ENCODE data around the gene STAT5A.
"Not testable (repeated sequence)": the region's sequence is repeated elsewhere in the genome, so short reads cannot be mapped to it uniquely, and the experiment has no call there.

STAT5A gene

GRCh38 chr17:42338427-42338985 is 50.2 kb downstream of the STAT5A start:
- DNase-seq = no peak

DNA sequence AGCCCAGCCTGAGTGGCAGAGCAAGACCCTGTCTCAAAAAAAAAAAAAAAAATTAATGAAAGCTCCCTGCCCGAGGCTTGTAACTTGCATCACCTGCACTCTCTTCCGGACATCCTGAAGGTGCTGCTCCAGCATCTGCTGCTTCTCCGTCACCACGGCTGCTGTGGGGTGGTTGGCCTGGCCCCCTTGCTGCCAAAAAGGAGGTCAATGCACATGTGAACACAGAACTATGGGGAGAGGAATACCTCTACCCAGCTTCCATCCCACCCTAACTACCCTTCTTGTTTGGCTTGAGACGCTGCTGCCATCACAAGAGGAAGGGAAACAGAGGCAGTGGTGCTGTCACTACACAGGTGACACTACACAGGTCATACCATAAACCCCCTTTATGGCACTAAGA is 50.9 kb downstream of the STAT5A start:
- no peak for DNase-seq

DNA sequence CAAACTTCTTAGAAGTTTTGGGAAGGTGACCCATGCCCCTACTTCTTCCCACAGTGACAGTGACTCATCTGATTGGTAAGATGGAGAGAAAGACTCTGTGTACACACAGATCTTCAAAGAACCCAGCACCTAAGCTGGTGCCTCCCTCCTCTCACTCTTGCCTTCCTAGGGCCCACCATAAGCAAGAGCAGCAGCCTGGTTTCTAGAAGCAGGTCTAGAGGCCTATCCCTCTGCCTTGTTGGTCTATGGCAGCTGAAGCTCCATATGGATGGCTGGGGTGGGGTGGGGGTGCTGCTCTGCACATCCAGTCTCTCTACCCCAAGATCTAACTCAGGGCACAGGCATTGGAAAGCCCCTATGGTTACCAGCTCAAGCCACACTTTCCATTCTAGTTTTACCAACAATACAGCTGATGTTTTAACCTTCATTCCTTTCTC is 52.4 kb downstream of the STAT5A start:
- peak; percentile 66 for DNase-seq

- DNase-seq = no peak
Observed at GRCh38 chr17:42341568-42341967, 53.3 kb downstream of the STAT5A start.

GRCh38 chr17:42342242-42343008 is 54.1 kb downstream of the STAT5A start:
- peak; percentile 63 for DNase-seq

DNA sequence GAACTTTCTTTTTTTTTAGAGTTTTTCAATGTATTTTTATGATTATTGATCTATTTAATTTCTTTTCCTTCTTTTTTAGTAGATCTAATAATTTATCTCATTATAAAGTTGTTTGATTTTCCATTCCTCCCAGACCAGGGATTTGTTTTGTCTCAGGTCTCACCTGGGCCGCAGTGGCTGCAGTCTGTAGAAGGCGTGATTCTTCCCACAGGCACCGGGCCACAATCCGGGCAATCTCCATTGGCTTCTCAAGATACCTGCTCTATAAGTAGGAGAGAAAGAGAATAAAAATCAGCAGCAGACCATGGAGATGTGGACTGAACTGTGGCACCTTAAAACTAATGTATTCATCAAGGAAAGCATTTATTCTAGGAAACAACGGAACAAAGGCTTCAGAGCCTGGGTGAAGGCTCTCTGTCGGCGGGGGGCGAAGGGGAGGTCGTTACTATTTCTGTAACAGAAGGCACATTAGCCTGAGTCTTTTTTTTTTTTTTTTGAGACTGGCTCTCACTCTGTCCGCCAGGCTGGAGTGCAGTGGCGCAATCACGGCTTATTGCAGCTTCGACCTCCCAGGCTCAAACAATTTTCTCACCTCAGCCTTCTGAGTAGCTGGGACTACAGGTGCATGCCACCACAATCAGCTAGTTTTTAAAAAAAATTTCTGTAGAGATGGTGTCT is 57.2 kb downstream of the STAT5A start:
- DNase-seq = peak; percentile 2

DNA sequence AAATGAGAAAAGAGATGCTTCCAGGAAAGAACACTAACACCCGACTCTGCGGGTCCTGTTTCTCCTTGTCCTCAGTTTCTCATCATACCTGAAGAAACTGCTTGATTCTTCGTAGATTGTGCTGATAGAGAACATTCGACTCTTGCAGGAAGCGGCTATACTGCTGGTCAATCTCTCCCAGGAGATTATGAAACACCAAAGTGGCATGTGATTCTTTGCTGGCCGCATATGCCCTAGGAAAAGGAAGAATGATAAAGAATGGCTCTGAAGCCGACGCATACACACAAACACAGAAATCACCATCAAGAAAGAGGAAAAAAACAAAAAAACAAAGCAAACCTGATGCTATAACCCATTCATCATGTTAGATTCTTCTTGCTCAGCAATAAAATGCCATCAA is 58.2 kb downstream of the STAT5A start:
- DNase-seq = no peak

- DNase-seq = peak; percentile 11
Observed at GRCh38 chr17:42347198-42347597, 58.9 kb downstream of the STAT5A start.

DNA sequence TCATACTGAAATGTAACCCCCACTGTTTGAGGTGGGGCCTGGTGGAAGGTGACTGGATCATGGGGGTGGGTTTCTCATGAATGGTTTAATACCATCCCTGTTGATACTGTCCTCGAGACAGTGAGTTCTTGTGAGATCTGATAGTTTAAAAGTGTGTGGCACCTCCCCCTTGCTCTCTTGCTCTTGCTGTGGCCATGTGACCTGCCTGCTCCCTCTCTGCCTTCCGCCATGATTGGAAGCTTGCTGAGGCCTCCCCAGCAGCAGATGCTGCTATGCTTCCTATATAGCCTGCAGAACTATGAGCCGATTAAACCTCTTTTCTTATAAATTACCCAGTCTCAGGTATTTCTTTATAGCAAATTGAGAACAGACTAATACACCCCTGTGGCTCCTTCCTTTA is 59.3 kb downstream of the STAT5A start:
- DNase-seq = peak; percentile 6

GRCh38 chr17:42348104-42348503 is 59.8 kb downstream of the STAT5A start:
- DNase-seq = peak; percentile 18

- DNase-seq = no peak
Observed at GRCh38 chr17:42354956-42355843, 66.9 kb downstream of the STAT5A start.

DNA sequence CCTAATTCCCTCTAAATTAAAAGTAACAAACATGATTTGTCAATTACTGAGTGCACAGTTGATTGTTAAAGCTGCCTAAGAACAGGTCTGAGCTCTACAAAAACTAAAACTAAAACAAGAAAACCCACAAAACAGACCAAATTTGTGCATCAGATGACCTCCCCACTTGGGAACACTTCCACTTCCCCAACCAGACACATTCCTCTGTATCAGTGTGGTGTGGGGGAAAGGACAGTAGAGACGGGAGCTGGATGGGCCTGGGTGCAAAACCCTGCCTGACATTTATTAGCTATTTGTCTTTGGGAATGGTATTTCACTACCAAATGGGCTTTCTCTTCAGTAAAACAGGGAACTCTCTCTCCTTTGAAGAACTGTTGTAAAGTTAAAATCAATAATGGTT is 70.1 kb downstream of the STAT5A start:
- no peak for DNase-seq

DNA sequence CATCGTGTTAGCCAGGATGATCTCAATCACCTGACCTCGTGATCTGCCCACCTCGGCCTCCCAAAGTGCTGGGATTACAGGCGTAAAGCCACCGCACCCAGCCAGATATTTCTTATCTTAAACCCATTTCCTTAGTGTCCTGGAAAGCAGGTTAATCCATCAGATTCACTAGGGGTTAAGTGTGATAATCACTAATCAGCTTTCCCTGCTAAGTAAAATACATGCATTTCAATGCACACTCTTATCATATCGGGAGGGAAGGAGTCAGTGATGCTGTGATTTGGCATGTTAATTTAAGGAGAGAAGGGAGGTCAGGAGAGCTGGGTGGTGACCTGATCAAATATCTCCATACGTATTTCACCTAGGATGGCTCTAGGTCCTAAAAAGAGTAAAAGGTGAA is 70.8 kb downstream of the STAT5A start:
- no peak for DNase-seq

- not testable (repeated sequence) for DNase-seq
Observed at GRCh38 chr17:42360388-42360787, 72.1 kb downstream of the STAT5A start.
